GM21367 (cell line): ENCODE measurements around the gene TPK1.
"Not testable (repeated sequence)": the region's sequence is repeated elsewhere in the genome, so short reads cannot be mapped to it uniquely, and the experiment has no call there.

Experiments used
- ATAC-seq: cut with Tn5 transposase; IDR thresholded peaks from one replicate; pipeline ENCODE4 v1.9.1; 2021; ENCODE audit not compliant: unreplicated experiment

The TPK1 gene

GRCh38 chr7:144649120-144649519 is 186.7 kb downstream of the TPK1 start:
- peak; percentile 56 for ATAC-seq

GRCh38 chr7:144641389-144642044 is 194.3 kb downstream of the TPK1 start:
- ATAC-seq: no peak

- ATAC-seq: no peak
Measured at GRCh38 chr7:144632724-144633123, 203.1 kb downstream of the TPK1 start.

GRCh38 chr7:144629598-144629997 is 206.3 kb downstream of the TPK1 start:
- ATAC-seq: no peak

- no peak for ATAC-seq
Measured at GRCh38 chr7:144629011-144629410, 206.8 kb downstream of the TPK1 start.

- ATAC-seq: no peak
Measured at GRCh38 chr7:144628176-144628575, 207.7 kb downstream of the TPK1 start.

- ATAC-seq: no peak
Measured at GRCh38 chr7:144622745-144623144, 213.1 kb downstream of the TPK1 start.

GRCh38 chr7:144606261-144606660 is 229.6 kb downstream of the TPK1 start:
- no peak for ATAC-seq

- no peak for ATAC-seq
Measured at GRCh38 chr7:144596953-144597352, 238.9 kb downstream of the TPK1 start.

- ATAC-seq: no peak
Measured at GRCh38 chr7:144594580-144594979, 241.3 kb downstream of the TPK1 start.

GRCh38 chr7:144588559-144589051 is 247.2 kb downstream of the TPK1 start:
- ATAC-seq: no peak

GRCh38 chr7:144587701-144588100 is 248.2 kb downstream of the TPK1 start:
- ATAC-seq: no peak

GRCh38 chr7:144584726-144585125 is 251.1 kb downstream of the TPK1 start:
- ATAC-seq: no peak

GRCh38 chr7:144579687-144580086 is 256.2 kb downstream of the TPK1 start:
- no peak for ATAC-seq

- ATAC-seq: no peak
Measured at GRCh38 chr7:144575456-144575855, 260.4 kb downstream of the TPK1 start.

GRCh38 chr7:144574753-144575152 is 261.1 kb downstream of the TPK1 start:
- ATAC-seq: not testable (repeated sequence)

- no peak for ATAC-seq
Measured at GRCh38 chr7:144568233-144568632, 267.6 kb downstream of the TPK1 start.

GRCh38 chr7:144565586-144565985 is 270.3 kb downstream of the TPK1 start:
- ATAC-seq: no peak

- no peak for ATAC-seq
Measured at GRCh38 chr7:144549861-144550260, 286.0 kb downstream of the TPK1 start.

- no peak for ATAC-seq
Measured at GRCh38 chr7:144548556-144548955, 287.3 kb downstream of the TPK1 start.

GRCh38 chr7:144547888-144548287 is 288.0 kb downstream of the TPK1 start:
- ATAC-seq: no peak

GRCh38 chr7:144546782-144547181 is 289.1 kb downstream of the TPK1 start:
- ATAC-seq: no peak

- ATAC-seq: no peak
Measured at GRCh38 chr7:144545330-144545729, 290.5 kb downstream of the TPK1 start.
